GM18907 (cell line): ENCODE measurements around the gene COG6.

Experiments used
- ATAC-seq: cut with Tn5 transposase; IDR thresholded peaks from one replicate; pipeline ENCODE4 v1.9.1; 2021; ENCODE audit warnings: mild to moderate bottlenecking, moderate library complexity; ENCODE audit not compliant: unreplicated experiment

Gene COG6

GRCh38 chr13:39676315-39676876, 20.9 kb downstream of the COG6 start:
- ATAC-seq = no peak

GRCh38 chr13:39682310-39682709, 26.8 kb downstream of the COG6 start:
- peak; percentile 28 for ATAC-seq

GRCh38 chr13:39682788-39683187, 27.3 kb downstream of the COG6 start:
- ATAC-seq = peak; percentile 76

GRCh38 chr13:39684531-39685137, 29.2 kb downstream of the COG6 start:
- no peak for ATAC-seq

GRCh38 chr13:39685652-39686051, 30.2 kb downstream of the COG6 start:
- ATAC-seq = no peak

GRCh38 chr13:39688278-39688677, 32.8 kb downstream of the COG6 start:
- peak; percentile 19 for ATAC-seq

- peak; percentile 86 for ATAC-seq
These were observed 33.4 kb downstream of the COG6 start for GRCh38 chr13:39688699-39689405.

- no peak for ATAC-seq
These were observed 37.4 kb downstream of the COG6 start for GRCh38 chr13:39692660-39693438.

GRCh38 chr13:39699274-39699673, 43.8 kb downstream of the COG6 start:
- ATAC-seq = no peak

GRCh38 chr13:39712626-39713025, 57.2 kb downstream of the COG6 start:
- ATAC-seq = no peak

- no peak for ATAC-seq
These were observed 73.7 kb downstream of the COG6 start for GRCh38 chr13:39729156-39729555.

GRCh38 chr13:39734952-39735351, 79.5 kb downstream of the COG6 start:
- ATAC-seq = no peak

- no peak for ATAC-seq
These were observed 81.6 kb downstream of the COG6 start for GRCh38 chr13:39737047-39737446.

- ATAC-seq = no peak
These were observed 85.3 kb downstream of the COG6 start for GRCh38 chr13:39740761-39741160.

- no peak for ATAC-seq
These were observed 93.5 kb downstream of the COG6 start for GRCh38 chr13:39748961-39749360.

- no peak for ATAC-seq
These were observed 94.1 kb downstream of the COG6 start for GRCh38 chr13:39749528-39749927.

GRCh38 chr13:39751805-39752204, 96.3 kb downstream of the COG6 start:
- ATAC-seq = no peak

GRCh38 chr13:39760521-39760920, 105.1 kb downstream of the COG6 start:
- ATAC-seq = peak; percentile 99

- ATAC-seq = no peak
These were observed 110.5 kb downstream of the COG6 start for GRCh38 chr13:39765801-39766463.

GRCh38 chr13:39766464-39767158, 111.1 kb downstream of the COG6 start:
- ATAC-seq = no peak
